ENCODE measurements around the gene CCR2.

DNA sequence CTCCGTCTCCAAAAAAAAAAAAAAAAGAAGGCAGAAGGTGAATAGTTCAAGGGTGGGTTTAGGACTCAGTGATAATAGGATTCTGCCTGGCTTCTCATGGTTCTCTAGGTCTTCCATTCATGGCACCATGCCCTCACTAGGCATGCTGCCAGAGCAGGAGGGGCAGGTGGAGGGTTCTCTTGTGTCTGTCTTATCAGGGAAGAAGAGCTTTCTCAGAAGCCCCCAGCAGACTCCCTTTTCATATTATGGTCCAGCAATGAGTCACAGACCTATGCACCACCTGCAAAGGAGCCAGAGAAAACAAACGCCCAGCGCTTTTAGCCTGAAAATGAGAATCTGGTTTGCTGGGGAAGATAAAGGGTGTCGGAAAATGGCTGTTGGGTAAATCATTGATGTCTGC is 3.0 kb downstream of the CCR2 start:
- TF ChIP-seq, protein P1, sequence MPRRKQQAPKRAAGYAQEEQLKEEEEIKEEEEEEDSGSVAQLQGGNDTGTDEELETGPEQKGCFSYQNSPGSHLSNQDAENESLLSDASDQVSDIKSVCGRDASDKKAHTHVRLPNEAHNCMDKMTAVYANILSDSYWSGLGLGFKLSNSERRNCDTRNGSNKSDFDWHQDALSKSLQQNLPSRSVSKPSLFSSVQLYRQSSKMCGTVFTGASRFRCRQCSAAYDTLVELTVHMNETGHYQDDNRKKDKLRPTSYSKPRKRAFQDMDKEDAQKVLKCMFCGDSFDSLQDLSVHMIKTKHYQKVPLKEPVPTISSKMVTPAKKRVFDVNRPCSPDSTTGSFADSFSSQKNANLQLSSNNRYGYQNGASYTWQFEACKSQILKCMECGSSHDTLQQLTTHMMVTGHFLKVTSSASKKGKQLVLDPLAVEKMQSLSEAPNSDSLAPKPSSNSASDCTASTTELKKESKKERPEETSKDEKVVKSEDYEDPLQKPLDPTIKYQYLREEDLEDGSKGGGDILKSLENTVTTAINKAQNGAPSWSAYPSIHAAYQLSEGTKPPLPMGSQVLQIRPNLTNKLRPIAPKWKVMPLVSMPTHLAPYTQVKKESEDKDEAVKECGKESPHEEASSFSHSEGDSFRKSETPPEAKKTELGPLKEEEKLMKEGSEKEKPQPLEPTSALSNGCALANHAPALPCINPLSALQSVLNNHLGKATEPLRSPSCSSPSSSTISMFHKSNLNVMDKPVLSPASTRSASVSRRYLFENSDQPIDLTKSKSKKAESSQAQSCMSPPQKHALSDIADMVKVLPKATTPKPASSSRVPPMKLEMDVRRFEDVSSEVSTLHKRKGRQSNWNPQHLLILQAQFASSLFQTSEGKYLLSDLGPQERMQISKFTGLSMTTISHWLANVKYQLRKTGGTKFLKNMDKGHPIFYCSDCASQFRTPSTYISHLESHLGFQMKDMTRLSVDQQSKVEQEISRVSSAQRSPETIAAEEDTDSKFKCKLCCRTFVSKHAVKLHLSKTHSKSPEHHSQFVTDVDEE (CRISPR knock-in tag; IDR thresholded peaks at IDR 0.05): no peak
- TF ChIP-seq PPARA (CRISPR knock-in tag; IDR thresholded peaks at IDR 0.05; ENCODE audit: borderline replicate concordance): no peak
- no peak for TF ChIP-seq CREB5 (CRISPR knock-in tag; IDR thresholded peaks at IDR 0.05; ENCODE audit: low read depth)
- no peak for TF ChIP-seq ZFP3 (CRISPR knock-in tag; IDR thresholded peaks at IDR 0.05)
- no peak for TF ChIP-seq TOX (CRISPR knock-in tag; IDR thresholded peaks at IDR 0.05; ENCODE audit: borderline replicate concordance)
- TF ChIP-seq BACH2 (CRISPR knock-in tag; IDR thresholded peaks at IDR 0.05; ENCODE audit: borderline replicate concordance): no peak
- TF ChIP-seq ZNF565 (CRISPR knock-in tag; conservative IDR thresholded peaks at IDR 0.05; ENCODE audit: low read depth): no peak
- TF ChIP-seq OSR1 (CRISPR knock-in tag; IDR thresholded peaks at IDR 0.05): no peak
- TF ChIP-seq ZFP30 (CRISPR knock-in tag; IDR thresholded peaks at IDR 0.05): no peak
- no peak for TF ChIP-seq RARB (CRISPR knock-in tag; IDR thresholded peaks at IDR 0.05)
- no peak for TF ChIP-seq GLIS3 (CRISPR knock-in tag; IDR thresholded peaks at IDR 0.05)
- TF ChIP-seq CSRNP3 (CRISPR knock-in tag; IDR thresholded peaks at IDR 0.05): no peak
- TF ChIP-seq ARNTL (CRISPR knock-in tag; IDR thresholded peaks at IDR 0.05; ENCODE audit: borderline replicate concordance, low read depth): no peak
- TF ChIP-seq SNAI2 (CRISPR knock-in tag; IDR thresholded peaks at IDR 0.05): no peak
